C4-2B (cell line): ENCODE measurements around the gene ZNF555.

Source experiments
- H3K27ac ChIP-seq: fragments of 450-650 bp; 2 replicates; pipeline ENCODE4 v1.5.1; 2017
- CTCF ChIP-seq: fragments of 450-650 bp; conservative IDR thresholded peaks from 2 replicates; pipeline ENCODE4 v1.5.1; 2017; ENCODE audit warnings: mild to moderate bottlenecking
- ZFX ChIP-seq: fragments of 450-650 bp; IDR thresholded peaks from 2 replicates; pipeline ENCODE4 v1.6.1; 2017

ZNF555 gene

DNA sequence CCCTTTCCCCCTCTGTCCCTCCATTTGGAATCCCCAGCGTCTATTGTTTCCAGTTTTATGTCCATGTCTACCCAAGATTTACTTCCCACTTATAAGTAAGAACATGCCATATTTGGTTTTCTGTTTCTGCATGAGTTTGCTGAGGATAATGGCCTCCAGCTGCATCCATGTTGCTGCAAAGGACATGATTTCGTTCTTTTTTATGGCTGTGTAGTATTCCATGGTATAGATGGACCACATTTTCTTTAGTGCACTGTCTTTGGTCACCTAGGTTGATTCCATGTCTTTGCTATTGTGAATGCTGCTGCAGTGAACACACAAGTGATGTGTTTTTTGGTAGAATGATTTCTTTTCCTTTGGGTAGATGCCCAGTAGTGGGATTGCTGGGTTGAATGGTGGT lies 3.8 kb downstream of the ZNF555 start:
- TF ChIP-seq CTCF (no peak), ZFX (no peak)
- no peak overlapping the region for H3K27ac ChIP-seq

- TF ChIP-seq CTCF, result no peak
- no peak for TF ChIP-seq ZFX
- H3K27ac ChIP-seq, result no peak overlapping the region
Observed at GRCh38 chr19:2846180-2846894, 5.1 kb downstream of the ZNF555 start.

DNA sequence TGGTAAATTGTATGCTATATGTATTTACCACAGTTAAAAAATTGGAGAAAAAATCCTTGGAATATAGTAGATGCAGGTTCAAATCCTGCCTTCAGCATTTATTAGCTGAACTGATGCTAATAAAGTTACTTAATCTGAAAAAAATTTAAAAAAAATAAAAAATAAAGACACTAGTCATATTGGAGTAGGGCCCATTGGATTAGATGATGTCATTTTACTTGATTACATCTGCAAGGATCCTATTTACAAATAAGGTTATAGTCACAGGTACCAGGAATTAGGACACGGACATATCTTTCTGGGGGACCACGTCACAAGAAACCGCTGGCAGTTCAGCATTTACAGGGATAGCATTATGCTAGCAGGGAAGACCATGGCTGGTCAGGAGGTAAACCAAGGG lies 6.2 kb downstream of the ZNF555 start:
- TF ChIP-seq CTCF (no peak), ZFX (no peak)
- no peak overlapping the region for H3K27ac ChIP-seq

DNA sequence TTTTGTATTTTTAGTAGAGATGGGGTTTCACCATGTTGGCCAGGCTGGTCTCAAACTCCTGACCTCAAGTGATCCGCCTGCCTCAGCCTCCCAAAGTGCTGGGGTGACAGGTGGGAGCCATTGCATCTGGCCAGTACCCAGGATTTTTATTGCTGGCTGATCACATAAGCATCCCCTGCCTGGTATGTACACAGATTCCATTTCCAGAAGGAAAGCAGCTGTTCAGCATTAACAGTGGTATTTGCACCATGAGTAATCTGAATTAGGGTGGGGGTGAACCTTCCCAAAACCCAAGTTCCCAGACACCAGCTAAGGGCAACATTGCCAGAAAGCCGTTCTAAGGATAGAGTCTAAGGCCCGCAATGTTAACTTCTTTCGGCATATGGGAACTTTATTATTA lies 7.3 kb downstream of the ZNF555 start:
- H3K27ac ChIP-seq, result no peak overlapping the region

GRCh38 chr19:2850256-2850925 lies 9.1 kb downstream of the ZNF555 start:
- TF ChIP-seq ZFX, result no peak
- no peak for TF ChIP-seq CTCF

More for the DNA sequence above, 7.3 kb downstream of the ZNF555 start:
- no peak for TF ChIP-seq CTCF
- TF ChIP-seq ZFX, result no peak

DNA sequence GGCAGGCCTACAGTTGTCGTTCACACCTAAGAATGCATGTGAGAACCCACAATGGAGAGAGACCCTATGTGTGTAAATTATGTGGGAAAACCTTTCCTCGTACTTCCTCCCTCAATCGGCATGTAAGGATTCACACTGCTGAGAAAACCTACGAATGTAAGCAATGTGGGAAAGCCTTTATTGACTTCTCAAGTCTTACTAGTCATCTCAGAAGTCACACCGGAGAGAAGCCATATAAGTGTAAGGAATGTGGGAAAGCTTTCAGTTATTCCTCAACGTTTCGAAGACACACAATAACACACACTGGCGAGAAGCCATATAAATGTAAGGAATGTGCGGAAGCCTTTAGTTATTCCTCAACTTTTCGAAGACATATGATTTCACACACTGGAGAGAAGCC lies 11.3 kb downstream of the ZNF555 start:
- H3K27ac ChIP-seq, result no peak overlapping the region
- no peak for TF ChIP-seq ZFX
- TF ChIP-seq CTCF, result no peak

More at GRCh38 chr19:2850256-2850925, 9.1 kb downstream of the ZNF555 start:
- no peak overlapping the region for H3K27ac ChIP-seq

GRCh38 chr19:2853015-2853606 lies 11.8 kb downstream of the ZNF555 start:
- no peak overlapping the region for H3K27ac ChIP-seq
- TF ChIP-seq ZFX (no peak), CTCF (no peak)
